ENCODE data around the gene CHAMP1.
A peak's percentile ranks its signal among the peaks of the same experiment; 100 is the strongest.
"Not testable (repeated sequence)": the region's sequence is repeated elsewhere in the genome, so short reads cannot be mapped to it uniquely, and the experiment has no call there.

CHAMP1 gene

GRCh38 chr13:114334305-114335053, 20.2 kb downstream of the CHAMP1 start:
- no peak for DNase-seq

GRCh38 chr13:114336457-114336856, 22.2 kb downstream of the CHAMP1 start:
- not testable (repeated sequence) for DNase-seq

- DNase-seq, result no peak
These were observed 24.7 kb downstream of the CHAMP1 start for GRCh38 chr13:114338959-114339358.

- DNase-seq, result peak; percentile 45 to 68 (median 63)
These were observed 25.7 kb downstream of the CHAMP1 start for GRCh38 chr13:114339857-114340534.

- DNase-seq, result no peak
These were observed 26.9 kb downstream of the CHAMP1 start for GRCh38 chr13:114341003-114341777.

GRCh38 chr13:114347256-114347655, 33.0 kb downstream of the CHAMP1 start:
- peak; percentile 66 to 85 (median 78) for DNase-seq

GRCh38 chr13:114352763-114353162, 38.5 kb downstream of the CHAMP1 start:
- DNase-seq, result peak in 3 of 4 experiments; percentile 17 to 50 (median 19)

- not testable (repeated sequence) for DNase-seq
These were observed 39.1 kb downstream of the CHAMP1 start for GRCh38 chr13:114353382-114353781.
